HTERT RPE-1 (cell line): ENCODE results near the gene EYS.
"Not testable (repeated sequence)": the region's sequence is repeated elsewhere in the genome, so short reads cannot be mapped to it uniquely, and the experiment has no call there.

Source experiments
- in situ Hi-C: fragments of 300-500 bp; cut with MboI; formaldehyde crosslinking; loops from 4 replicates; pipeline ENCODE4 v1.14.3; 2020; ENCODE audit warnings: low sequenced_read_pairs

EYS gene

DNA sequence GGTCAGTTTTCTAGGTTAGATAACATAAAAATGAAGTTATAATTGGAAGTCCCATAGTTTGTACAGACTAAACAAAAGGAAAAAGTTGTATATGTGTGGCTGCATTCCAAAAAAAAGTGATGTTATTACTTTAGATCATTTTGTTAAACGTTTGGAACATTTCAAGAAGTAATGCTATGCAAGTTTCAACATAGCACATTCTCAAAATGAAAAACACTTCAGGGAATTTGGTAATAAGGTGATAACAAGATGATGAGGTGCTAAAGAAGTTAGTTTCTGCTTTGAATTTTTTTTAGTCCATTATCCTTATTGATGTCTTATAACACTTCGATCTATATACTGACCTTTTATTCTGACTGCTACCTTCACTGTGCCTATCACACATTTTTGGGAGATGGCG lies 1820.7 kb downstream of the EYS start:
- in situ Hi-C loops: no loop called here

GRCh38 chr6:63883597-63883996 lies 1823.4 kb downstream of the EYS start:
- in situ Hi-C loops: no loop called here

DNA sequence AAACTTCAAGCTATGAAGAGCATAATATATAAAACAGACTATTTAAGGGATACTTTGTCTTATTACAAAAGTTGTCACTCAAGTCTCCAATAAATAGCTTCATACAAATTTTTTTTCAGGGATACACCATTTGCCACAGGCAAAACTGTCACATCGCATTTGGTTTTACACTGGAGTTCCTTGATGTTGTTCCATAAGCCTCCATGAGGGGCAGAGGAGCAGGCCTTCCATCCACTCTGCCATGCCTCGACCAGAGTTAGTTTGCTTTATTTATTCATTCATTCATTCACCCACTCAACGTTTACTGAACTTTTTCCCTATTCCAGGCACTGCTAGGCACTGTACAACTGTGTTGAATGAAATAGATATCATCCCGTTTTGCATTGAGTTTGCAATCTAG lies 1824.8 kb downstream of the EYS start:
- in situ Hi-C loops: no loop called here

DNA sequence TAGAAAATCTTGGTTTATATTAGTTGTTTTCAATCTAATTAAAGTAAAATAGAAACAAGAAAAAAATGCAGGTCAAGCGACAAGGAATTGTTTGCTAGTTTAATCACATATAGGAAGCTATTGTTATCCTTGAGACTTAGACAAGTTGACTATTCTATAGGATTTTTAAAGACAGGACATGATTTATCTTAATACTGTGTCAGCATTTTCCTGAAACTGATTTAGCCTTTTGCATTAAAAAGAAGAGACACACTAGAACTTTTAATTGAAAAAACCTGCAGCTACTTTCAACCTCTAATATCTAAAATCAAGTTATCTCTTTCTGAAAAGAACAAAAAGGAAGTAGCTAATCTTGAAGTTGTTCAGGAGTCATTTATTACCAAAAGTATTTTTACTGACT lies 1825.2 kb downstream of the EYS start:
- in situ Hi-C loops: no loop called here

GRCh38 chr6:63872233-63872632 lies 1834.8 kb downstream of the EYS start:
- in situ Hi-C loops: no loop called here

DNA sequence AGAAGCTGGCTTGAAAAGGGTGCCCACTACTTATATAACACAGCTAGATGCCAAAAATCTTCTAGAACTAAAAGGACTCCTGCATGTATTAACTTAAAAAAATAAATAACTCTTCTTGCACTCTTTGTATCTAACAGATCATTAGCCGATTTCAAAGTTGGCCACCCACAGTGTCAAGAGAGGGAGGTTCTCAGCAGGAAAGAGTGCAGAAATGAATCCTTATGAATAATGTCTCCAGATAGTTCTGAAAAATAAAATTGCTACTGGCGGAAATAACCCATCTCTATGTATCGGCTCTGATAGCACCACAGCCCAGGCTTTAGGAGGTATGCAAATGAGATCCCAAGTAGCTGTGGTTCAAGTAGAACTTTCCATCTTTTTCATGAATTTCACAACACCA lies 1838.7 kb downstream of the EYS start:
- in situ Hi-C loops: no loop called here

GRCh38 chr6:63864671-63865318 lies 1842.2 kb downstream of the EYS start:
- in situ Hi-C loops: no loop called here

DNA sequence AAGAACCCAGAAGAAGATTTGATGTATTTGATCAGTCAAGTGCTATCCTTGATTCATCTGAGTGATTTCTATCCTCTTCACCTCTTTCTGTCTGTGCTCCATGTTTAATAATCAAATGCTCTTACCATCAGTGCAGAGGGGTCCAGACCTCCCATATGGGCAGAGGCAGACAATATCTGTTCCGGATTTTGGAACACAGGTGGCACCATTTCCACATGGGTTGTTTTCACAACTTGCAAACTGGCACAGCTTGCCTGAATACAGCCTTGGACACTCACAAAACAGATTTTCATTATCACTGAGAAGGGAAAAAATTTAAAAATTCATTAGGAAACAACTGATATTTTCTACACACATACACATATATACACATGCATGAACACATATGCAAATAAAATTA lies 1843.0 kb downstream of the EYS start:
- in situ Hi-C loops: no loop called here

DNA sequence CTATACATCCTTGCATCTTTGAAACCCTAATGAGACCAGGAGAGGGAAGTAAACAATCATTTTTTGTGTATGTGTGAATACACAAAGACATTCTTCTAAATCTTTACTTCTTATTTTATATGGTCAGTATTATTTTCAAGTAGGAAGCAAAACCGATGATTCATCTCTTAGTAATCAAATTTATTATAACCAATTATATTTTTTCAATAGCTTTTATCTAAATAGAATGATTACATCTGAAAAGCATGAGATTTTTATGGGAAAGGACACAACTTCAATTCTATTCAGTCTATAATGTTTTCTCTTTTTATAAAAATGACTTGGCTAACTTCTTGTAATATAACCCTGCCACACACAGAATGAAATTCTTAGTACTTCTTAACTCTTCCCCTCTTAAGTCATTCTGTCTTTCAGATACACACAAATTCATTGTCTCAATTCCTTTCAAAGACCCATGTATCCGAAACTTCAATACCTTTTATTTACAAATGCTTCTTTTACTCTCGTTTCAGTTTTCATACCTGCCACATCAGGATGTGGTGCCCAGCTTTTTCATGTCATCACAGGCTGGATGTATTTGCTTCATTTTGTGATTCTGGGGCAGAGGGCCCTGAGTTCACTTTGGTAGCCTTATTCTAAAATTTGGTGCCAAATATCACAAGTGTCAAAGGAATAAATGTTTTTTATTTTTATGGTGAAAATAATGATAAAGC lies 1844.4 kb downstream of the EYS start:
- in situ Hi-C loops: no loop called here

DNA sequence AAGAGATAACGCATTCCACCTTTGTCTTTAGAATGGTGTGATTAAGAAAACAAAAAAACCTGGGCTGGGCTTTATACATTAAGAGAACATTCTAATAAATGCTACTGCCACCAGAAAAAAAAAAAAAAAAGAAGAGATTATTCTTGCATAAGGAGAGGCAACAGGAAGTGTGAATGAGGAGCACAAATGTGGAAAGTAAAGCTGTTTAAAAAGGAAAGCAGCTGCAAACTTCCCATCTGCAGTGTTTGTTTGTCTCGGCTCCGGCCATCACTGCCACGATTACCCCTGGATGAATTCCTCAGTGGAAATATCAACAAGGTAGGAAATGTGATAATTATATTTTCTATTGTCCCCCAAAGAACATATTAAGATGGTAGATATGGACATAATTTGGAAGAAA lies 1847.5 kb downstream of the EYS start:
- in situ Hi-C loops: no loop called here

- in situ Hi-C loops: no loop called here
Measured at GRCh38 chr6:63858691-63859090, 1848.3 kb downstream of the EYS start.

GRCh38 chr6:63856271-63856670 lies 1850.8 kb downstream of the EYS start:
- in situ Hi-C loops: no loop called here

DNA sequence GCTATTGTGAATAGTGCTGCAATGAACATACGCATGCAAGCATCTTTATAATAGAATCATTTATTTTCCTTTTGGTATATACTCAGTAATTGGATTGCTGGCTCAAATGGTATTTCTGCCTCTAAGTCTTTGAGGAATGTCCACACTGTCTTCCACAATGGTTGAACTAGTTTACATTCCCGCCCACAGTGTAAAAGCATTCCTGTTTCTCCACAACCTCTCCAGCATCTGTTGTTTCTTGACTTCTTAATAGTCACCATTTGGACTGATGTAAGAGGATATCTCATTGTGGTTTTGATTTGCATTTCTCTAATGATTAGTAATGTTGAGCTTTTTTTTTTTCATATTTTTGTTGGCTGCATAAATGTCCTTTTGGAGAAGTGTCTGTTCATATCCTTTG lies 1862.7 kb downstream of the EYS start:
- in situ Hi-C loops: no loop called here

- in situ Hi-C loops: no loop called here
Measured at GRCh38 chr6:63839485-63839884, 1867.5 kb downstream of the EYS start.

- in situ Hi-C loops: not testable (repeated sequence)
Measured at GRCh38 chr6:63828678-63829077, 1878.3 kb downstream of the EYS start.

DNA sequence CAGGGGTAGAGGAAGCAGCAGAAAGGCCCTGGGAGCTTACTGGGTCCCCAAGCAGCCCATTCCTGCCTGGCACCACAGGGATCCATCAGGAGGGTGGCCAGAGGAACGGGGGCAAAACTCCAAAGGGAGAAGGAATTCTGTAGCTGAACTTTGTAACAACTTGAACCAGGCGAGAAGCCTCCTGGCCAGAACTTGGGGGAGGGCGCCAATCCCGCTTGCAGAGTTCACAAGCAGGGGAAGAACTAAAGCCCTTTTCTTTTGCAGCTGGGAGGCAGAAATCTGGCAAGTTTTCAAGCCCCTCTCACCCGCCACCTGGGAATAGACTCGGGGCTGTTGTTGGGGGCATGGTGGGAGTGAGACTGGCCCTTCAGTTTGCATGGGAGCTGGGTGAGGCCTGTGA lies 1882.3 kb downstream of the EYS start:
- in situ Hi-C loops: no loop called here

DNA sequence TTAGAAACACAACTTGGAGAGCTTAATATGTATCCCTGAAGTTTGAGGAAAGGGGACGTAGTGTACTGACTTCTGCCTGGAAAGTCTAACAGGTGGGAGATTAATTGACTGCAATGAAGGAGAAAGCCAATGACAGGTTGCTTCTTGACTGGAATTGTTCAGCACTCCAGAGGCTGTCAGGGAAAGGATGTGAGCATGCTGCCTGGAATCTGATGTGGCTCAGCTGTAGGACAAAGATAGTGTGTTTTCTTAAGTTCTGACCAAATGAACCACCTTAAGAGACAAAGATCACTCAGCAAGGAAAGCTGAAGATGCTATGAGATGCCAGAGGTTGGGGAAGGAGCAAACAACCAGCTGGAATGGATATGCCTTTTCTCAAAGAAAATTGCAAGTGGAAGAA lies 1885.6 kb downstream of the EYS start:
- in situ Hi-C loops: no loop called here

DNA sequence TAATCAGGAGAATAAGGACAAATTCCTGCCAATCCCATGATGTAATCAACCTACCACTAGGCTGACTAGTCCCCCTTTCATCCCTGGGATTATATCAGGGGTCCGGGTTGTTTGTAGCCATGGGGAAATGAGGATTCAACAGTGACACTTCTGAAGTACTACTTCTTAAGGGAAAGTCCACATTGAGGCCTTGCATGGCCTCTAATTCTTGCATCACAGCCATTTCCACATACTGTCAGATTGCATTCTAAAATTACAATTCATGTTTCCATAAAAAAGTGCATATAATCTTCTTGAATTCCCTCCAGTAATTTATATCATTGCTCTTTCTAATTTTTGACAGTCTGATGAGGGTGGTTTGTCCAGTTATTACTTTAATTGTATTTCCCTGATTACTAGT lies 1887.2 kb downstream of the EYS start:
- in situ Hi-C loops: no loop called here

GRCh38 chr6:63817492-63818050 lies 1889.5 kb downstream of the EYS start:
- in situ Hi-C loops: no loop called here

DNA sequence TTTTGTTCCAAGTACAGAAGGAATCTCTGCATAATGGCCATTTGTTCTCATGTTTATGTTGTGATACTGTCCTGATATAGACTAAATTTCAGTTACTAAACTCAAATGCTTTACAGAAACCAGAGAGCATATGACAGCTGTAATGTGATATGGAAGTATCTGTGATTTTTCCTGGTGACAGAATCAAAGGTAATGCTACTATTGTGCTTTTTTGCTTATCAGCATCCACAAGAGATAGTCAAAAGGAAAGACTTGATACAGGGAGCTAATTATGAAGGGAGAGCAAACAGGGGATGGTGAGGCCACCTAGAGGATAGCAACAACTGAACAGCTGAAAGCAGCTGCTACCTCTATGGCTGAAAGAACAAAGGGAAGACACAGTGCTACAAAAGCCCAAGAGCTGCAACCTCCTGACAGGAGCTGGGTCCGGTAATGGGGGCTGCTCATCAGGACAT lies 1890.0 kb downstream of the EYS start:
- in situ Hi-C loops: no loop called here

- in situ Hi-C loops: no loop called here
Measured at GRCh38 chr6:63816401-63816981, 1890.5 kb downstream of the EYS start.

- in situ Hi-C loops: no loop called here
Measured at GRCh38 chr6:63814459-63814858, 1892.6 kb downstream of the EYS start.
